B cell (primary cell): ENCODE measurements around the gene DYRK1A. TPM values are rescaled to one million over a fixed set of nuclear protein-coding genes. Genes with fewer than 3 reads are reported as not detected.

Source experiments
- ATAC-seq: fragments of 200-7000 bp; cut with Tn5 transposase; one replicate; pipeline ENCODE4 v1.10.0; 2021; ENCODE audit warnings: low read depth, mild to moderate bottlenecking, moderate number of reproducible peaks, moderate library complexity
- CTCF ChIA-PET: fragments of 350-600 bp; sonication (Branson Sonifier 250); formaldehyde crosslinking; loops from one replicate; lab custom pipeline; 2021; ENCODE audit warnings: antibody characterized with exemption, inconsistent platforms; lab: Charles Lee
- POLR2A ChIA-PET: fragments of 350-600 bp; sonication (Branson Sonifier 250); formaldehyde crosslinking; loops from one replicate; lab custom pipeline; 2021; ENCODE audit warnings: antibody characterized with exemption; lab: Charles Lee
- DNase-seq: peaks from one replicate; pipeline ENCODE4 v3.0.0; 2013
- H2AFZ ChIP-seq: 2 replicates; pipeline ENCODE4 v1.6.1; 2012; ENCODE audit warnings: mild to moderate bottlenecking, low read depth, low read length; ENCODE audit not compliant: insufficient read depth, poor library complexity, severe bottlenecking
- H3K27ac ChIP-seq, 2 donors: 1 replicate in 1 of 2; 2 replicates in 1 of 2; pipeline ENCODE4 v1.5.1; 2012 to 2013; ENCODE audit warnings: low read length in 2 of 2, mild to moderate bottlenecking in 2 of 2, moderate library complexity in 1 of 2
- H3K27me3 ChIP-seq, 4 experiments: fragments of 200-600 bp in 1 of 4; sonication (generic) in 1 of 4; replicated peaks in 1 of 4; 1 replicate in 2 of 4; 2 replicates in 2 of 4; pipeline versions ENCODE4 v1.6.1 to v1.7.0; 2013 to 2016; ENCODE audit warnings: low read length in 3 of 4, mild to moderate bottlenecking in 2 of 4, mixed read lengths in 1 of 4, moderate library complexity in 1 of 4; ENCODE audit not compliant: insufficient read depth in 4 of 4, control insufficient read depth in 3 of 4; ENCODE audit errors: control extremely low read depth in 1 of 4
- H3K36me3 ChIP-seq, 2 experiments: replicated peaks in 1 of 2; 1 replicate in 1 of 2; 2 replicates in 1 of 2; pipeline versions ENCODE4 v1.6.1 to v1.7.1; 2013; ENCODE audit warnings: low read length in 1 of 2; ENCODE audit not compliant: insufficient read depth in 2 of 2, control insufficient read depth in 1 of 2; ENCODE audit errors: control extremely low read depth in 1 of 2, extremely low read depth in 1 of 2
- H3K4me1 ChIP-seq, 2 donors: fragments of 200-600 bp in 1 of 2; sonication (generic) in 1 of 2; 1 replicate in 1 of 2; 2 replicates in 1 of 2; pipeline versions ENCODE4 v1.5.1 to v1.6.1; 2013 to 2017; ENCODE audit warnings: low read length in 2 of 2; ENCODE audit not compliant: control insufficient read depth in 2 of 2, insufficient read depth in 2 of 2
- H3K4me2 ChIP-seq: replicated peaks from 2 replicates; pipeline ENCODE3; 2012; ENCODE audit warnings: mild to moderate bottlenecking, low read depth, low read length; ENCODE audit not compliant: poor library complexity, severe bottlenecking
- H3K4me3 ChIP-seq, 5 experiments: fragments of 200-600 bp in 1 of 5; sonication (generic) in 1 of 5; 1 replicate in 3 of 5; 2 replicates in 2 of 5; pipeline versions ENCODE4 v1.5.1 to v1.7.0; 2011 to 2016; ENCODE audit warnings: low read length in 4 of 5, mild to moderate bottlenecking in 4 of 5, low read depth in 2 of 5, control low read depth in 1 of 5, moderate library complexity in 1 of 5; ENCODE audit not compliant: insufficient read depth in 1 of 5; ENCODE audit errors: control extremely low read depth in 1 of 5, extremely low read depth in 1 of 5
- H3K79me2 ChIP-seq: fragments of 200-600 bp; sonication (generic); one replicate; pipeline ENCODE4 v1.6.0; 2016; ENCODE audit warnings: low read length; ENCODE audit not compliant: control insufficient read depth, insufficient read depth
- H3K9ac ChIP-seq: fragments of 200-600 bp; sonication (generic); 2 replicates; pipeline ENCODE4 v1.6.1; 2017; ENCODE audit warnings: mild to moderate bottlenecking, low read length, moderate library complexity
- H3K9me3 ChIP-seq, 3 donors: one replicate each; pipeline versions ENCODE4 v1.6.1 to v1.7.1; 2013; ENCODE audit warnings: low read length in 2 of 3; ENCODE audit not compliant: control insufficient read depth in 2 of 3, insufficient read depth in 1 of 3; ENCODE audit errors: control extremely low read depth in 1 of 3
- H4K20me1 ChIP-seq: 2 replicates; pipeline ENCODE4 v1.6.0; 2012; ENCODE audit warnings: mild to moderate bottlenecking, low read length; ENCODE audit not compliant: insufficient read depth, control insufficient read depth, poor library complexity, severe bottlenecking
- H3K27ac Mint-ChIP-seq: one replicate; pipeline ENCODE4 v1.8.0; 2021; ENCODE audit warnings: mixed read lengths
- H3K27me3 Mint-ChIP-seq: one replicate; pipeline ENCODE4 v1.8.0; 2021; ENCODE audit warnings: mixed read lengths
- H3K4me1 Mint-ChIP-seq: one replicate; pipeline ENCODE4 v1.8.0; 2021; ENCODE audit warnings: mixed read lengths
- H3K4me3 Mint-ChIP-seq: one replicate; pipeline ENCODE4 v1.8.0; 2021; ENCODE audit warnings: mixed read lengths
- H3K9me3 Mint-ChIP-seq: one replicate; pipeline ENCODE4 v1.8.0; 2022; ENCODE audit warnings: mixed read lengths; ENCODE audit not compliant: insufficient read depth
- CTCF ChIP-seq: fragments of 200-600 bp; IDR thresholded peaks from one replicate; pipeline ENCODE4 v1.8.0; 2022; ENCODE audit warnings: antibody characterized with exemption, mild to moderate bottlenecking
- EZH2 ChIP-seq: IDR thresholded peaks from 2 replicates; pipeline ENCODE4 v1.6.1; 2012; ENCODE audit warnings: borderline replicate concordance, low read depth, mild to moderate bottlenecking, moderate library complexity, low read length; ENCODE audit not compliant: insufficient read depth, poor library complexity, severe bottlenecking
- WGBS: methylation state at CpG from one replicate; pipeline ENCODE4 v1.1.5; 2013; ENCODE audit warnings: missing lambda C conversion rate; ENCODE audit not compliant: insufficient coverage; 5-methylcytosine and 5-hydroxymethylcytosine counted together
- intact Hi-C: fragments of 100-400 bp; cut with micrococcal nuclease; formaldehyde crosslinking; loops from one replicate; pipeline ENCODE4 v1.10.0; 2022
- polyA plus RNA-seq: library from polyadenylated mRNA; depleted of rRNA; stranded (reverse); fragments of >200 nt; gene quantifications from 2 replicates; pipeline ENCODE4 v1.2.3, GENCODE V29; 2012
- total RNA-seq, 2 donors: library from RNA; stranded (reverse); fragments of 120-200 nt in 1 of 2; gene quantifications; 1 replicate in 1 of 2; 2 replicates in 1 of 2; pipeline versions ENCODE4 v1.2.3 to v1.2.4, GENCODE V29; 2013 to 2022

The DYRK1A gene
- total and polyA plus RNA-seq, 2 donors (not counting 1 experiment from before 2014, with no cell fraction given) = 46.6 to 147 TPM

GRCh38 chr21:37478794-37479193 lies 112.2 kb downstream of the DYRK1A start:
- intact Hi-C loops = no loop called here
- H3K27me3 ChIP-seq = no peaks in the 10 kb centered on the region
- H3K36me3 ChIP-seq = peaks cover 10 to 20% of the 10 kb centered on the region in 2 experiments
- DNase-seq = no peak
- H3K4me3 ChIP-seq = no peak overlapping the region
- POLR2A ChIA-PET = no interaction called here
- peaks cover 71% of the 10 kb centered on the region for H3K79me2 ChIP-seq
- no peak overlapping the region for H3K4me3 Mint-ChIP-seq
- no peaks in the 10 kb centered on the region for H3K9me3 Mint-ChIP-seq
- no peaks in the 10 kb centered on the region for H3K27me3 Mint-ChIP-seq
- WGBS = no CpG with 5 or more reads among the region's 1 CpG
- no peak overlapping the region for H2AFZ ChIP-seq
- H3K27ac ChIP-seq = no peak overlapping the region
- no peak overlapping the region for H3K27ac Mint-ChIP-seq
- CTCF ChIA-PET = interaction anchor here (1.1 to 1.2 kb wide), 2 partner anchors 13 to 21 kb away, joined by 3 read pairs; no protein-coding TSS in a partner anchor
- no peak overlapping the region for H3K9ac ChIP-seq
- H3K4me1 ChIP-seq = peaks cover 3 to 14% of the 10 kb centered on the region in 2 donors
- H3K4me2 ChIP-seq = no peak overlapping the region
- H4K20me1 ChIP-seq = peaks cover 53% of the 10 kb centered on the region
- ATAC-seq = no peak
- H3K4me1 Mint-ChIP-seq = peaks cover 30% of the 10 kb centered on the region
- TF ChIP-seq EZH2 = no peak
- no peak for TF ChIP-seq CTCF
- no peaks in the 10 kb centered on the region for H3K9me3 ChIP-seq

DNA sequence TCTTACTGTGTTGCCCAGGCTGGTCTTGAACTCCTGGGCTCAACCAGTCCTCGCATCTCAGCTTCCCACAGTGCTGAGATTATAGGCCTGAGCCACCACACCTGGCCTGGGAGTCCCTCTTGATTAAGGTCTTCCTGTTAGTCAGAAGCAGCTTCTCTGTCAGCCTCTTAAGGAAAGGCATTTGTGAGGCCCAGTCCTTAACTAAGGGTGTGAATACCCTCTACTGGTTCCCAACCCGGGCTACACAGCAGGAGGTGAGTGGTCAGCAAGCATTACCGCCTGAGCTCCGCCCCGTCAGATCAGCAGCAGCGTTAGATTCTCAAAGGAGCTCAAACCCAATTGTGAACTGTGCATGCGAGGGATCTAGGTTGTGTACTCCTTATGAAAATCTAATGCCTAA lies 117.2 kb downstream of the DYRK1A start:
- no peaks in the 10 kb centered on the region for H3K4me1 ChIP-seq
- H3K27me3 ChIP-seq = no peaks in the 10 kb centered on the region
- H3K79me2 ChIP-seq = peaks cover 33% of the 10 kb centered on the region
- no peaks in the 10 kb centered on the region for H3K27me3 Mint-ChIP-seq
- no peaks in the 10 kb centered on the region for H3K4me1 Mint-ChIP-seq
- no peak overlapping the region for H3K4me2 ChIP-seq
- no peaks in the 10 kb centered on the region for H3K9me3 Mint-ChIP-seq
- no peak overlapping the region for H3K27ac Mint-ChIP-seq
- intact Hi-C loops = no loop called here
- no peak overlapping the region for H3K9ac ChIP-seq
- ATAC-seq = no peak
- CTCF ChIA-PET = no interaction called here
- no peak overlapping the region for H3K27ac ChIP-seq
- H3K4me3 Mint-ChIP-seq = no peak overlapping the region
- 100% methylated on average over 5 of the region's 7 CpGs for WGBS
- H2AFZ ChIP-seq = no peak overlapping the region
- H3K9me3 ChIP-seq = no peaks in the 10 kb centered on the region
- peaks cover 13% of the 10 kb centered on the region for H4K20me1 ChIP-seq
- POLR2A ChIA-PET = no interaction called here
- TF ChIP-seq EZH2 (no peak), CTCF (no peak)
- no peak overlapping the region for H3K4me3 ChIP-seq
- H3K36me3 ChIP-seq = peaks cover 10 to 48% of the 10 kb centered on the region in 2 experiments
- no peak for DNase-seq
